Suprapubic skin (tissue), 4 donors: ENCODE measurements around the gene RFPL3. TPM values are rescaled to one million over a fixed set of nuclear protein-coding genes. Genes with fewer than 3 reads are reported as not detected.

Source experiments
- DNase-seq, 2 donors: peaks; one replicate each; pipeline ENCODE4 v3.0.0-alpha.2; 2019; ENCODE audit warnings: low spot score in 2 of 2
- H3K27ac ChIP-seq: fragments of 200-600 bp; sonication (generic); one replicate; pipeline ENCODE4 v1.5.1; 2019
- H3K27me3 ChIP-seq: fragments of 200-600 bp; sonication (generic); one replicate; pipeline ENCODE4 v1.5.1; 2019
- H3K36me3 ChIP-seq: fragments of 200-600 bp; sonication (generic); one replicate; pipeline ENCODE4 v1.5.1; 2019
- H3K4me1 ChIP-seq: fragments of 200-600 bp; sonication (generic); one replicate; pipeline ENCODE4 v1.5.1; 2019
- H3K4me3 ChIP-seq: fragments of 200-600 bp; sonication (generic); one replicate; pipeline ENCODE4 v1.5.1; 2019; ENCODE audit warnings: mild to moderate bottlenecking
- H3K9me3 ChIP-seq: fragments of 200-600 bp; sonication (generic); one replicate; pipeline ENCODE4 v1.5.1; 2019
- EP300 ChIP-seq: sonication (generic); formaldehyde crosslinking; IDR thresholded peaks from one replicate; pipeline ENCODE4 v1.6.1; 2017; ENCODE audit warnings: antibody characterized with exemption
- POLR2A ChIP-seq, 2 donors: fragments of 450-650 bp; IDR thresholded peaks; one replicate each; pipeline ENCODE4 v1.6.1; 2017; ENCODE audit warnings: antibody characterized with exemption in 2 of 2, mild to moderate bottlenecking in 2 of 2, moderate library complexity in 2 of 2
- POLR2AphosphoS5 ChIP-seq, 3 donors: sonication (generic); formaldehyde crosslinking; IDR thresholded peaks; one replicate each; pipeline ENCODE4 v1.6.1; 2017; ENCODE audit warnings: antibody characterized with exemption in 3 of 3
- WGBS: methylation state at CpG from one replicate; pipeline ENCODE4 v1.1.5; 2018; 5-methylcytosine and 5-hydroxymethylcytosine counted together
- total RNA-seq, 4 donors: library from RNA; depleted of rRNA; stranded (reverse); fragments of >200 nt; gene quantifications; one replicate each; pipeline ENCODE4 v1.1.0, GENCODE V29; 2016
- TF ChIP-seq, protein P1 (sequence below), 2 donors: fragments of 200-600 bp in 1 of 2; fragments of 450-650 bp in 1 of 2; sonication (generic) in 1 of 2; IDR thresholded peaks; one replicate each; pipeline ENCODE4 v1.5.1; 2016 to 2019; ENCODE audit warnings: antibody characterized with exemption in 2 of 2, mild to moderate bottlenecking in 1 of 2, moderate library complexity in 1 of 2

RFPL3 gene
- total RNA-seq, 4 donors from 2014 or later = not detected

DNA sequence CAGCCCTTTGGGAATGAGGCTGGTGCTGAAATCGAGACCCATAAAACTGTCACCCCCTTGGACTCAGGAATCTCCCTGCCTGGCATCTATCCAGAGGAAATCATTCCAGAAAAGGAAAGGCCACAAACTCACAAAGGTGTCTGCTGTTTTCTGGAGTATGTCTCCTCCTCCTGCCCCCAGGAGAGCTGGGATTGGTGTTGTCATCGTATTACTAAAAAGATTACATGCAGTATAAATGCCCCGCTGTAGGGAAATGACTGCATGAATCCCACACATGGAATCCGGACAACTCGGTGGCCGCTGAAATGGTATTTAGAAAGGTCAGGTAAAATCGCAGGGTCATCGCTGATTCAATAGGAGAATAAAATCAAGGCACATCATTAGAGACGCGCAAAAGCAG lies 18.9 kb upstream of the RFPL3 start:
- TF ChIP-seq, protein P1, sequence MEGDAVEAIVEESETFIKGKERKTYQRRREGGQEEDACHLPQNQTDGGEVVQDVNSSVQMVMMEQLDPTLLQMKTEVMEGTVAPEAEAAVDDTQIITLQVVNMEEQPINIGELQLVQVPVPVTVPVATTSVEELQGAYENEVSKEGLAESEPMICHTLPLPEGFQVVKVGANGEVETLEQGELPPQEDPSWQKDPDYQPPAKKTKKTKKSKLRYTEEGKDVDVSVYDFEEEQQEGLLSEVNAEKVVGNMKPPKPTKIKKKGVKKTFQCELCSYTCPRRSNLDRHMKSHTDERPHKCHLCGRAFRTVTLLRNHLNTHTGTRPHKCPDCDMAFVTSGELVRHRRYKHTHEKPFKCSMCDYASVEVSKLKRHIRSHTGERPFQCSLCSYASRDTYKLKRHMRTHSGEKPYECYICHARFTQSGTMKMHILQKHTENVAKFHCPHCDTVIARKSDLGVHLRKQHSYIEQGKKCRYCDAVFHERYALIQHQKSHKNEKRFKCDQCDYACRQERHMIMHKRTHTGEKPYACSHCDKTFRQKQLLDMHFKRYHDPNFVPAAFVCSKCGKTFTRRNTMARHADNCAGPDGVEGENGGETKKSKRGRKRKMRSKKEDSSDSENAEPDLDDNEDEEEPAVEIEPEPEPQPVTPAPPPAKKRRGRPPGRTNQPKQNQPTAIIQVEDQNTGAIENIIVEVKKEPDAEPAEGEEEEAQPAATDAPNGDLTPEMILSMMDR (IDR thresholded peaks at IDR 0.05) = no peak
- Histone ChIP-seq H3K9me3 (no peaks in the 10 kb centered on the region), H3K27ac (no peak overlapping the region), H3K4me3 (no peak overlapping the region), H3K4me1 (peaks cover 9% of the 10 kb centered on the region), H3K36me3 (no peaks in the 10 kb centered on the region), H3K27me3 (peaks cover 24% of the 10 kb centered on the region)
- DNase-seq = no peak
- WGBS = 82% methylated on average over 10 of the region's 10 CpGs

GRCh38 chr22:32339190-32340012 lies 18.3 kb upstream of the RFPL3 start:
- WGBS = 88% methylated on average over 18 of the region's 23 CpGs
- no peak overlapping the region for H3K27ac ChIP-seq
- no peaks in the 10 kb centered on the region for H3K36me3 ChIP-seq
- no peaks in the 10 kb centered on the region for H3K9me3 ChIP-seq
- H3K27me3 ChIP-seq = peaks cover 24% of the 10 kb centered on the region
- H3K4me3 ChIP-seq = no peak overlapping the region
- H3K4me1 ChIP-seq = peaks cover 9% of the 10 kb centered on the region
- no peak for DNase-seq
- TF ChIP-seq EP300 (no peak), POLR2A (IDR thresholded peaks at IDR 0.05) (no peak), POLR2AphosphoS5 (IDR thresholded peaks at IDR 0.05) (no peak)
- TF ChIP-seq, protein P1 (IDR thresholded peaks at IDR 0.05) = no peak

DNA sequence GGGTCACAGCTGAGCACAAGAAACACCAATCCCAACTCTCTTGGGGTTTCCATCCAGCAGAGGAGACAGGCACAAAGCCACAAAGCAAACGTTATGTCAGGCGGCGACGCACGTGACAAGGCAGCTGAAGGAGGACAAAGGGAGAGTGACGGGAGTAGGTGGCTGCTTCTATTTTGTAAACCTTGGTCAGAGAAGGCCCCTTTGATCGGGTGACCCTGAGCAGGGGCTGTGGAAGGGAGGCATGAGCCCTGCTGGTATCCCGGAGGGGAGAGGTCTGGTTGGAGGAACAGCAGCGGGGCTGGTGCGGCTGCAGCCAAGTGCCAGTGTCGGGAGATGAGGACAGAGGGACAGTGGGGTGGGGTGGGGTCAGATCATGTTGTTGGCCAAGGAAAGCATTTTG lies 17.3 kb upstream of the RFPL3 start:
- TF ChIP-seq, protein P1 (IDR thresholded peaks at IDR 0.05) = no peak
- TF ChIP-seq POLR2AphosphoS5 (IDR thresholded peaks at IDR 0.05) (no peak), EP300 (no peak), POLR2A (IDR thresholded peaks at IDR 0.05) (no peak)
- H3K27me3 ChIP-seq = peaks cover 24% of the 10 kb centered on the region
- H3K4me3 ChIP-seq = no peak overlapping the region
- WGBS = 84% methylated on average over 10 of the region's 11 CpGs
- H3K9me3 ChIP-seq = no peaks in the 10 kb centered on the region
- H3K27ac ChIP-seq = no peak overlapping the region
- no peaks in the 10 kb centered on the region for H3K36me3 ChIP-seq
- peaks cover 9% of the 10 kb centered on the region for H3K4me1 ChIP-seq
- no peak for DNase-seq

- Histone ChIP-seq H3K9me3 (no peaks in the 10 kb centered on the region), H3K36me3 (no peaks in the 10 kb centered on the region), H3K4me3 (no peak overlapping the region), H3K27ac (no peak overlapping the region), H3K27me3 (peaks cover 24% of the 10 kb centered on the region), H3K4me1 (peaks cover 9% of the 10 kb centered on the region)
- TF ChIP-seq EP300 (no peak), POLR2AphosphoS5 (IDR thresholded peaks at IDR 0.05) (no peak), POLR2A (IDR thresholded peaks at IDR 0.05) (no peak)
- TF ChIP-seq, protein P1 (IDR thresholded peaks at IDR 0.05) = no peak
- 82% methylated on average over 13 of the region's 13 CpGs for whole genome bisulfite sequencing
- no peak for DNase-seq
Measured at GRCh38 chr22:32341122-32341740, 16.4 kb upstream of the RFPL3 start.

DNA sequence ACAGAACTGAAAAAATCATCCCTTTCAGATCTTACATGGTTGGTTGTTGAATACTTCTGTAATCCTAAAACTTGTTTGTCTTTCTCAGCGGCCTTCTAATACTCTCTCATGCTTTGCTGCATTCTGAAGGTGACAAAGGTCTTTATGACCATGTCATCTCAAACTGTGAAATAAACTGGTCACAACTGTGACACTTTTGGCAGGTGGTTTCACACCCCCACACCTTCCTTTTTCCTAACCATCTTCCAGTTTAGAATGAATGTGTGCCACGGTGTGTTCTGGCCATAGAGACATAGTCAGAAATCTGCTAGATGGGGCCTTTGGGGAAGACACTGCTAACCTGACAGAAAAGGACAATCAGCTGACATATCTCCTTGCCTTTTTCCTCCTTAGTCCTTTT lies 14.7 kb upstream of the RFPL3 start:
- peaks cover 20% of the 10 kb centered on the region for H3K27me3 ChIP-seq
- no peak overlapping the region for H3K27ac ChIP-seq
- H3K36me3 ChIP-seq = no peaks in the 10 kb centered on the region
- H3K9me3 ChIP-seq = no peaks in the 10 kb centered on the region
- TF ChIP-seq POLR2A (IDR thresholded peaks at IDR 0.05) (no peak), EP300 (no peak)
- TF ChIP-seq, protein P1 (IDR thresholded peaks at IDR 0.05) = no peak
- H3K4me1 ChIP-seq = no peaks in the 10 kb centered on the region
- H3K4me3 ChIP-seq = no peak overlapping the region
- no peak for DNase-seq
- WGBS = 63% methylated on average over 2 of the region's 2 CpGs
